ENCODE measurements around the gene HIP1.
"Not testable (repeated sequence)": the region's sequence is repeated elsewhere in the genome, so short reads cannot be mapped to it uniquely, and the experiment has no call there.

HIP1 gene

DNA sequence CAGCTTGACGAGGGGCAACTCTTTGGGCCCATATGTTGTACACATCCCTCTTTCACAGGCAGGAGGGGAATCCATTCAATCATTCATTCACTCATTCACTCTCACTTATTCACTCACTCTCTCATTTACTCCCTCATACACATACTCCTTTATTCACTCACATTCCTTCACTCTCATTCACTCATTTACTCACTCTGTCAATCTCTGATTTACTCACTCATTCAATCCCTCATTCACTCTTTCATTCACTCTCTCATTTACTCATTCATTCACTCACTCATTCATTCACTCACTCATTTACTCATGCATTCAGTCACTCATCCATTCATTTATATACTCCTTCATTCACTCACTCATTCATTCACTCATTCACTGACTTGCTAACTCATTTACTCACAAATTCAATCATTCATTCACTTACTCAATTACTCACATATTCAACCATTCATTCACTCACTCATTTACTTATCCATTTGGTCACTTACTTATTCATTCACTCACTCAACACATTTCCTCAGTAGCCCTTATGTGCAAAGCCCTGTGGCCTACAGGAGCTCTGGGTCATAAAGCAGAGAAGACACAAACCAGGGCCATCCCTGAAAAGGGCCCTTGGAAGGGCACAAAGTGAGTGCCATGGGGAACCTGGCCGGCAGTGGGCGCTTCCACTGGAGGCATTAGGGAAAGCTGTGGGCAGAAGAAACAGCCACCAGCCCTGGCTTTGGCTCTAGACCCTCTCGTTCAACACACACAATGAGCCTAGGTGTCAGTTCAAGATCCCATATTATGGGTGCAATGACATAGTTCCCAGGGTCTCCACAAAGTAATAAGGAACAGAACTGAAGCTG, 26.0 kb downstream of the HIP1 start:
- DNase-seq = no peak

- no peak for DNase-seq
These were observed 26.9 kb downstream of the HIP1 start for GRCh38 chr7:75711656-75712514.

DNA sequence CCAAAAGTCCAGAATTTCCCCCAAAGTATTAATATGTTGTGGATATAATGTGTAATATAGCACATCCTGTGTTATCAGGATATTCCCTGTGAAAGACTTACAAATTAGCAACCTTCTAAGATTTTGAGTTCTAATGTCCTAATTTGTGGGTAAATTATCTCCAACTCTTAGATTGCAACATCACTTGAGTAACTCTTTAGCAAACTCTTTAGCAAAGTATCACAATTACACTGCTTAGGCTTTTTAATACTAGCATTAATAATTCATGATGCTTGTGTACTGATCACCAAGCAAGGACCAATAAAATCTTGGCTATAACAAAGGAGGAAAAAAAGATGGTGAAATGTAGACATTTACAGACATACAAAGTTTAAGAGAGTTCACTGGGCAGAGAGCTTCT, 27.7 kb downstream of the HIP1 start:
- no peak for DNase-seq

DNA sequence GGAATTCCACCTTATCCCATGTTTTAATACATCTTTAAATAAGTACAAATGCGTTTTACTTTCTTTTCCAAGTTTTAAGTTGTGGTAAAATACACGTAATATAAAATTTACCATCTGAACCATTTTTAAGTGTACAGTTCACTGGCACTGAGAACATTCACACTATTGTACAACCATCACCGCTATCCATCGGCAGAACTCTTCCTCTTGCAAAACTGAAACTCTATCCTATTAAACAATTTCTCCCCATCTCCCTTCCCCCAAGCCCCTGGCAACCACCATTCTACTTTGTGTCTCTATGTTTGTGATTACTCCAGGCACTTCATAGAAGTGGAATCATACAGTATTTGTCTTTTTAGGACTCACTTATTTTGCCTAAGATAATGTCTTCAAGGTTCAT, 33.8 kb downstream of the HIP1 start:
- no peak for DNase-seq

- no peak for DNase-seq
These were observed 36.2 kb downstream of the HIP1 start for GRCh38 chr7:75702515-75702914.

- no peak for DNase-seq
These were observed 38.7 kb downstream of the HIP1 start for GRCh38 chr7:75699993-75700392.

DNA sequence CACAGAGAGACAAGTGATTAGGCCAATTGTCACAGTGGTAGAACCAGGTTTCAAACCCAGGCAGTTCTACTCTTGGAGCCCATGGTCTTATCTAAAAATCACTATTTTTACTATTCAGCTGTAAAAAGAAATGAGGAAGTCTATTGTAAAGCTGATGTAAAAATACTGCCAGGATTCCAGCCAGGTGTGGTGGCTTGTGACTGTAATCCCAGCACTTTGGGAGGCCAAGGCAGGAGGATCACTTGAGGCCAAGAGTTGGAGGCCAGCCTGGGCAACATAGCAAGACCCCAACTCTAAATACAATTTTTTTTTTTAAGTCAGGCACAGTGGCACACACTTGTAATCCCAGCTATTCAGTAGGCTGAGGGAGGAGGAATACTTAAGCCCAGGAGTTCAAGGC, 40.4 kb downstream of the HIP1 start:
- no peak for DNase-seq

DNA sequence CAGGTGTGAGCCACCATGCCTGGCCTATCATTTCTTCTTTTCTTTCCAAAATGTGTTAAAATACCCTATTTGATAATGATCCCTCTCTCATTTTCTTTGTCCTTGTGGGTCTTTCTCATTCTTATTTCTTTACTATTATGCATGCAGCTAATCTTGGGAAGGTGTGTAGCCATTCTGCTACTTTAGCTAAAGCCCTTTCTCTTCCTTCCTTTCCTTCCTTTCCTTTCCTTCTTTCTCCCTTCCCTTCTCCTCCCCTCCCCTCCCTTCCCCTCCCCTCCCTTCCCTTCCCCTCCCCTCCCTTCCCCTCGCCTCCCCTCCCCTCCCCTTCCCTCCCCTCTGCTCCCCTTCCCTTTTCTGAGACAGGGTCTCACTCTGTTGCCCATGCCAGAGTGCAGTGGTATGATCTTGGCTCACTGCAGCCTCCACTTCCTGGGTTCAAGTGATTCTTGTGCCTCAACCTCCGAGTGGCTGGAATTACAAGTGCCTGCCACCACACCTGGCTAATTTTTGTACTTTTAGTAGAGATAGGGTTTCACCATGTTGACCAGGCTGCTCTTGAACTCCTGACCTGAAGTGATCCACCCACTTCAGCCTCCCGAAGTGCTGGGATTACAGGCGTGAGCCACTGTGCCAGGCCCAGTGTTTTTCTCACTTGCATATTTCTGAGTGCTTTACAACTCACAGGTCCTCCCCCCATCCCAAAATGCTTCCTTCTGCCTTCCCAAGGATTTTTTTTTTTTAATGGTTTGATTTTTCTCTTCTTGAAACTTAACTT, 42.3 kb downstream of the HIP1 start:
- no peak for DNase-seq

- DNase-seq = no peak
These were observed 43.9 kb downstream of the HIP1 start for GRCh38 chr7:75694638-75695399.

- not testable (repeated sequence) for DNase-seq
These were observed 45.1 kb downstream of the HIP1 start for GRCh38 chr7:75693668-75694067.

DNA sequence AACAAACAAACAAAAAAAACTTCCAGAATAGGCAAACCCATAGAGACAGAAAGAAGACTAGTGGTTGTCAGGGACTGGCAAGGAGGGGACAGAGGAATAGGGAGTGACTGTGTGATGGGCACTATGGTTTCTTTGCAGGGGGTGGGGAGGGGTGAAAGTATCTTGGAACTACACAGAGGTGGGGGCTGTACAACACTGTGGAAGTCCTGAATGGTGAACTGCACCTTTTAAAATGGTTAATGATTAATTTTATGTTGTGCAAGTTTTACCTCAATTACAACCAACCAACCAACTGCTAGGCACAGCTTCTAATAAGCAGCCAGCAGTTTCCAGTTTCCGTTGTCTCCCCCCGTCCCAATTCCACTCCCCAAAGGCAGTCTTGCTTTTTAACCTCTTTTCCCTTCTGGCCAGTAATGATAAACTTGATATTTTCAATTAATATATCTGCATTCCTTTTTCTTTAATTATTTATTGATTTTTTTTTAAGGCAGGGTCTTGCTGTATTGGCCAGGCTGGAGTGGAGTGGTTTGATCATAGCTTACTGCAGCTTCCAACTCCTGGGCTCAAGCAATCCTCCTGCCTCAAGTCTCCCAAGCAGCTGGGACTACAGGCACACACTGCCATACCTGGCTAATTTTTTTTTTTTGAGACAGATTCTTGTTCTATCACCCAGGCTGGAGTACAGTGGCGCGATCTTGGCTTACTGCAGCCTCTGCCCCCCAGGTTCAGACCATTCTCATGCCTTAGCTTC, 46.8 kb downstream of the HIP1 start:
- DNase-seq = no peak

- DNase-seq = no peak
These were observed 48.6 kb downstream of the HIP1 start for GRCh38 chr7:75690121-75690523.

DNA sequence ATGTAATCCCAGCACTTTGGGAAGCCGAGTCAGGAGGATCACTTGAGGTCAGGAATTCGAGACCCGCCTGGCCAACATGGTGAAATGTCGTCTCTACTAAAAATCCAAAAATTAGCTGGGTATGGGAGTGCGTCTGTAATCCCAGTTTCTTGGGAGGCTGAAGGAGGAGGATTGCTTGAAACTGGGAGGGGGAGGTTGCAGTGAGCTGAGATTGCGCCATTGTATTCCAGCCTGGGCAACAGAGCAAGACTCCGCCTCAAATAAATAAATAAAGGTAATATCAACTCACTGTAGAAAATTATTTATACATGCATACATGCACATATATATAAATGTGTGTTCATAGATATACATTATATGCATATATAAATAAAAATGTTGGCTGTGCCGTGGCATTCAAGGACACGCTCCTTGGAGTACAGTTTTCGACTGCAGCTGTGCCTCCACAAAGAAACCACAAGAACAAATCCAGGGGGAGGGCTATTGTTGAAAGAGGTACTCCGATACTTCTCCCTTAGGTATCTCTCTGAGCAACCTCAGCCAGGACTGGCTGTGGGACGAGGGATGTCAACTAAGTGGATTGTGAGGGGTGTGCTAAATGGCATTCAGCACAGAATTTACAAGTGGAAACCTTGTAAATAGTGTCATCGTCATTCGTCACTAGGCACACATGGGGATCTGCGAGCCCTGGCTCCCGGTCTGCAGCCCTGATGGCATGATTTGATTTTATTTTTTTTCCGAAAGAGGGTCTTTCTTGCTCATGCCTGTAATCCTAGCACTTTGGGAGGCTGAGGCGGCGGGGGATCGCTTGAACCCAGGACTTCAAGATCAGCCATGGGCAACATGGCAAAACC, 49.3 kb downstream of the HIP1 start:
- DNase-seq = no peak

- DNase-seq = no peak
These were observed 50.3 kb downstream of the HIP1 start for GRCh38 chr7:75688200-75689136.

DNA sequence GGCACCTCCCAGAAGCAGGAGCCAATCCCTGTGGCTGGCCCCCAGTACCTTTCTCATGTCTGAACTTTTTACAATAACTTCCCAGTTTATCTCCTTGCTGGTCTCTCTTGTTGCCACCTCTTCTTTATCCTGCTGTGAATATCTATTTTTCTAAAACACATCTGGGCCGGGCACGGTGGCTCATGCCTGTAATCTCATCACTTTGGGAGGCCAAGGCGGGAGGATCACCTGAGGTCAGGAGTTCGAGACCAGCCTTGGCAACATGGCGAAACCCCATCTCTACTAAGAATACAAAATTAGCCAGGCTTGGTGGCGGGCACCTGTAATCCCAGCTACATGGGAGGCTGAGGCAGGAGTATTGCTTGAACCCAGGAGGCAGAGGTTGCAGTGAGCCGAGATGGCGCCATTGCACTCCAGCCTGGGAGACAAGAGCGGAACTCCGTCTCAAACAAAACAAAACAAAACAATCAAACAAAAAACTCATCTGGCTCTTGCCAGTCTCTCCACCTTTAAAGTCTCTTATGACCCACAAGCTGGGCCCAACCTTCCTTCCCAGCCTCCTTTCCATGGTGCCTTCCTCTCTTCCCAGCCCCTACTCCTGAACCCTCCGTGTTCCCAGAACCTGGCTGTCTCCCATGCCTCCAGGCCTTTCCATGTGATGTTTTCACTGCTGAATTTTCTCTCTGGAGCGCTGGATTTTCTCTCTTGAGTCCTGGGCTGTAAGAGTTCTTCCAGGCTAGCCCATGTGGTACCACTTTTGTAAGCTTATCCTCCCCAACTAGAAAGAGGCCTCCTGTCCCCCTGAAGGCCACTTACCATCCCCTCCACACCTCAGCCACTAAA, 51.3 kb downstream of the HIP1 start:
- DNase-seq = no peak

GRCh38 chr7:75686551-75686950, 52.2 kb downstream of the HIP1 start:
- DNase-seq = no peak

DNA sequence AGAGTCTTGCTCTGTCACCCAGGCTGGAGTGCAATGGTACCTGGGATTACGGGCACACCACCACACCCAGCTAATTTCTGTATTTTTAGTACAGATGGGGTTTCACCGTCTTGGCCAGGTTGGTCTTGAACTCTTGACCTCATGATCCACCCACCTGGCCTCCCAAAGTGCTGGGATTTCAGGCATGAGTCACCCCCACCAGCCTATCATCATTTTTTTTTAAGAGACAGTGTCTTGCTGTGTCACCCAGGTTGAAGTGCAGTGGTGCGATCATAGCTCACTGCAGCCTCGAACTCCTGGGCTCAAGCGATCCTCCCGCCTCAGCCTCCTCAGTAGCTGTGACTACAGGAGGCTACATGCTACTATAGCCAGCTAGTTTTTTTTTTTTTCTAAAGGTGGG, 56.7 kb downstream of the HIP1 start:
- not testable (repeated sequence) for DNase-seq

GRCh38 chr7:75679060-75679459, 59.7 kb downstream of the HIP1 start:
- DNase-seq = no peak

- no peak for DNase-seq
These were observed 69.2 kb downstream of the HIP1 start for GRCh38 chr7:75669579-75669978.
